HepG2 (cell line): ENCODE data around the gene PDK3.

Source experiments
- DPF2 ChIP-seq: sonication (generic); formaldehyde crosslinking; IDR thresholded peaks from 2 replicates; pipeline ENCODE4 v1.4.0; 2020; ENCODE audit warnings: mild to moderate bottlenecking, low read depth, missing genetic modification reagents, borderline replicate concordance
- MEIS2 ChIP-seq: sonication (generic); formaldehyde crosslinking; IDR thresholded peaks from 2 replicates; pipeline ENCODE4 v1.9.0; 2021; ENCODE audit warnings: mild to moderate bottlenecking, missing genetic modification reagents
- NCOR1 ChIP-seq: fragments of 200-600 bp; sonication (generic); IDR thresholded peaks from 2 replicates; pipeline ENCODE4 v1.7.0; 2017; ENCODE audit warnings: antibody characterized with exemption, low read length, borderline replicate concordance
- NFAT5 ChIP-seq: sonication (generic); formaldehyde crosslinking; IDR thresholded peaks from 2 replicates; pipeline ENCODE4 v1.4.0; 2020; ENCODE audit warnings: missing genetic modification reagents
- RAD21 ChIP-seq: fragments of 450-650 bp; formaldehyde crosslinking; IDR thresholded peaks from 2 replicates; pipeline ENCODE4 v1.5.0; 2020; ENCODE audit warnings: mild to moderate bottlenecking
- TARDBP ChIP-seq: sonication (generic); formaldehyde crosslinking; IDR thresholded peaks from 2 replicates; pipeline ENCODE4 v1.8.0; 2022; ENCODE audit warnings: mild to moderate bottlenecking, missing genetic modification reagents

- TF ChIP-seq NFAT5 (CRISPR knock-in tag) (no peak), RAD21 (no peak), NCOR1 (no peak), TARDBP (CRISPR knock-in tag) (no peak), MEIS2 (CRISPR knock-in tag) (no peak), DPF2 (no peak)
Measured at GRCh38 chrX:24574743-24575142, 109.7 kb downstream of the PDK3 start.
